AG09309 (cell line): Measurements from ENCODE around the gene TBL1XR1.

Source experiments
- DNase-seq: peaks from one replicate; pipeline ENCODE4 v3.0.0-alpha.2; 2010; ENCODE audit warnings: low read depth
- H3K4me3 ChIP-seq: 2 replicates; pipeline ENCODE4 v1.5.1; 2011; ENCODE audit warnings: mild to moderate bottlenecking, low read depth, low read length, moderate library complexity; ENCODE audit not compliant: control insufficient read depth
- TF ChIP-seq, protein P1 (sequence below): IDR thresholded peaks from 2 replicates; pipeline ENCODE4 v1.5.1; 2011; ENCODE audit warnings: mild to moderate bottlenecking, low read depth, low read length, inconsistent platforms; ENCODE audit not compliant: insufficient read depth, control insufficient read depth; ENCODE audit errors: missing control alignments

The TBL1XR1 gene

DNA sequence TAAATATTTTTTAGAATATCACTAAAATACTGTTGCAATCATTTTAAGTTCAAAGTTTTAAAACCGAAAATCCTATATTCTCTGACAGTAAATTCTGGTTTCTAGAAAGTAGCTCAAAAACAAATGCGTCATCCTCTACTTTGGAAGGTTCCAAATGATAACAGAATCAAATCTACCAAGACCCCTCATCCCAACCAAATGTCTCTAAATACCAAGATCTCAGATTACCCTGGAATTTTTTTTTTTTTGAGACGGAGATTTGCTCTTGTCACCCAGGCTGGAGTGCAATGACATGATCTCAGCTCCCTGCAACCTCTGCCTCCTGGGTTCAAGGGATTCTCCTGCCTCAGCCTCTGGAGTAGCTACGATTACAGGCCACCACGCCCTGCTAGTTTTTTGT is 16.8 kb downstream of the TBL1XR1 start:
- H3K4me3 ChIP-seq = no peak overlapping the region
- DNase-seq = no peak
- TF ChIP-seq, protein P1, sequence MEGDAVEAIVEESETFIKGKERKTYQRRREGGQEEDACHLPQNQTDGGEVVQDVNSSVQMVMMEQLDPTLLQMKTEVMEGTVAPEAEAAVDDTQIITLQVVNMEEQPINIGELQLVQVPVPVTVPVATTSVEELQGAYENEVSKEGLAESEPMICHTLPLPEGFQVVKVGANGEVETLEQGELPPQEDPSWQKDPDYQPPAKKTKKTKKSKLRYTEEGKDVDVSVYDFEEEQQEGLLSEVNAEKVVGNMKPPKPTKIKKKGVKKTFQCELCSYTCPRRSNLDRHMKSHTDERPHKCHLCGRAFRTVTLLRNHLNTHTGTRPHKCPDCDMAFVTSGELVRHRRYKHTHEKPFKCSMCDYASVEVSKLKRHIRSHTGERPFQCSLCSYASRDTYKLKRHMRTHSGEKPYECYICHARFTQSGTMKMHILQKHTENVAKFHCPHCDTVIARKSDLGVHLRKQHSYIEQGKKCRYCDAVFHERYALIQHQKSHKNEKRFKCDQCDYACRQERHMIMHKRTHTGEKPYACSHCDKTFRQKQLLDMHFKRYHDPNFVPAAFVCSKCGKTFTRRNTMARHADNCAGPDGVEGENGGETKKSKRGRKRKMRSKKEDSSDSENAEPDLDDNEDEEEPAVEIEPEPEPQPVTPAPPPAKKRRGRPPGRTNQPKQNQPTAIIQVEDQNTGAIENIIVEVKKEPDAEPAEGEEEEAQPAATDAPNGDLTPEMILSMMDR = no peak

GRCh38 chr3:177179281-177180067 is 17.8 kb downstream of the TBL1XR1 start:
- no peak overlapping the region for H3K4me3 ChIP-seq
- no peak for DNase-seq
- TF ChIP-seq, protein P1 = no peak

DNA sequence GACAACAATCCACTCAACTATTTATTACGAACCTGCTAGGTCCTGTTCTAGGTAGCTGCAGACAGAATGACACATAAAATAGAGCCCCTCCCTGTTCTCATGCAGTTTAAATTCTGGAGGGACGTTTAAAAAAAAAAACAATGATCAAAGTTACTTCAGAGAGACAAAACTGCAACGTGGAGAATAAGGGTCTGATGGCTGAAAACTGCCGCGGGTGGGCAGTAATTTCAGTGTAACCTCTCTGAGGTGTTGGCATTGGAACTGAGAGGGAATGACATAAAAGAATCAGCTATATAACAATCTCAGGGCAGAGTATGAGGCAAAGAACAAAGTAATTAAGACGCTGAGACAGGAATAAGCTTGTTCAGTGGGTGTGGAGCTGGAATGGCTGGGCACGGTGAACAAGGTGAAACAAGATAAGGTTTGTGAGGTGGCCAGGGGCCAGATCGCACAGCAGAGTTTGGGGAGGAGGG is 19.5 kb downstream of the TBL1XR1 start:
- TF ChIP-seq, protein P1 = no peak
- DNase-seq = no peak
- H3K4me3 ChIP-seq = no peak overlapping the region

- no peak for DNase-seq
- TF ChIP-seq, protein P1 = no peak
- no peak overlapping the region for H3K4me3 ChIP-seq
These were observed 22.6 kb downstream of the TBL1XR1 start for GRCh38 chr3:177174607-177175170.

DNA sequence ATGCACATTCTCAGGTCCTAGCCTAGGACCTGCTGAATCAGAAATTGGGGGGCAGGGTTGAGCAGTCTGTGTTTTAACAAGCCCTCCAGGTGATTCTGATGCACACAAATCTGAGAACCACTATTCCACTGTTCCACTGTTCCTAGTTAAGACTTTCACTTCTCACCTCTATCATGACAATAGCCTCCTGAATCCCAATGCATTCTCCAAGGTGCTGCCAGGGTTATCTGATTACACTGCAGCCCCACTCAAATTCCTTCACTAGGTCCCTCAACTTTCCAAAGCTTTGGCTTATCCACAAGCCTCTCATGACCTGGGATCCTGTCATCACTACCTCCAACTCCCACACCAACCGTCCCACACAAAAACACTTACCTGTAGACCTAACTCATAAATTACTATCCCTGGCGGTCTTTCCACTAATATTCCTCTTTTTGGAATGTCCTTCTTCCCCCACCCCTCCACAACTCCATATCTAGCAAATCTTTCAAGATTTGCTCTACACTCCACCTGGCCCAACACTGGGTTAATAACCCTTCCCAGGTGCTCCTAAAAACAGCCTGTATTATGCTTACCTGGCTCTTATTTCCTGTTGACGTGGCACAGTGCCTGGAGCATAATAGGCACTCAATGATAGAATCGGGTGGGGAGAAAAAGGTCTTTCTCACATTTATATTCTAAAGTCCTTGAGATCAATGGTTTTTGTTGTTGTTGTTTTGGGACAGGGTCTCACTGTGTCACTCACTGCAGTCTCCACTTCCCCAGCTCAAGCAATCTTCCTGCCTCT is 27.2 kb downstream of the TBL1XR1 start:
- H3K4me3 ChIP-seq = no peak overlapping the region
- TF ChIP-seq, protein P1 = no peak
- DNase-seq = no peak

- H3K4me3 ChIP-seq = no peak overlapping the region
- TF ChIP-seq, protein P1 = no peak
- DNase-seq = no peak
These were observed 28.9 kb downstream of the TBL1XR1 start for GRCh38 chr3:177168431-177168830.
